ENCODE measurements around the gene FRMD4A.
"Not testable (repeated sequence)": the region's sequence is repeated elsewhere in the genome, so short reads cannot be mapped to it uniquely, and the experiment has no call there.

FRMD4A gene

DNA sequence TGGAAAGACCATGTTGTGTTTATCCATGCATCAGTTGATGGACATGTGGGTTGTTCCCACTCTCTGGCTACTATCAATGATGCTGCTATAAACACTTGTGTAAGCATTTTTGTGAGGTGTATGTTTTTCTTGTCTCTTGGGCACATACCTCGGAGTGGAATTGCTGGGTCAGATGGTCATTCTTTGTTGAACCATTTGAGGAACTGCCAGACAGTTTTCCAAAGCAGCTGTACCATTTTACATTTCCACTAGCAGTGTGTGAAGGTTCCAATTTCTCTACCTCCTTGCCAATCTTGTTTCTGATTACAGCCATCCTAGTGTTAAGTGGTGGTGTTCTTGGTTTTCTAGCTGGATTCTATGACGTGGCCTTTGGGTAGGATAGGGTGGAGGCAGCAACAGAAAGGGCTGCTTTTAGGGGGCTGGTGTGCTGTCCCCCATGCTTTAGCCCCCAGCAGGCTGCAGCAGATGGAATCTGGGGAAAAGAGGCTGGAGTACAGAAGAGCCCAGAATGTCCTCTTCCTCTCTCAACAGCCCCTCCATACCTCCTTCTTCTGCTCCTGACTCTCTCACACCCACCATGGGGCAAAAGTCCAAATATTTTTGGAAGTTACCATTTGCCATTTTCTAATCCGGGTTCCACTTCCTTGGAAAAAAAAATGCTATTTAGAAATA, 352.7 kb downstream of the FRMD4A start:
- peak; percentile 21 for DNase-seq (ENCODE audit: low read depth)

DNA sequence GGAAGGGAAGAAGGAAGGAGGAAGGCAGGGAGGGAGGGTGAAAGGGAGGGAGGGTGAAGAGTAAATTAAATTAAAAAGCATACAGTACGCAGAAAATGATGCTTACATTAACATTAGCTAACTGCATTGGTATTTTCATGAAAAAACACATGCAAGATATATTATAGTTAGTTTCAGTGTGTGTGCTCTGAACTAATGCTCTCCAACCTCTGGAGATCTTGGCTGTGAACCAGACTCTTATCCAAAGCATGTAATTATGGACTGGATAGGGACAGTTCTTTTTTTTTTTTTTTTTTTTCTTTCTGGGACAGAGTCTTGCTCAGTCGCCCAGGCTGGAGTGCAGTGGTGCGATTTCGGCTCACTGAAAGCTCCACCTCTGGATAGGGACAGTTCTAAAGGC, 357.0 kb downstream of the FRMD4A start:
- DNase-seq (ENCODE audit: low read depth) = peak; percentile 72

DNA sequence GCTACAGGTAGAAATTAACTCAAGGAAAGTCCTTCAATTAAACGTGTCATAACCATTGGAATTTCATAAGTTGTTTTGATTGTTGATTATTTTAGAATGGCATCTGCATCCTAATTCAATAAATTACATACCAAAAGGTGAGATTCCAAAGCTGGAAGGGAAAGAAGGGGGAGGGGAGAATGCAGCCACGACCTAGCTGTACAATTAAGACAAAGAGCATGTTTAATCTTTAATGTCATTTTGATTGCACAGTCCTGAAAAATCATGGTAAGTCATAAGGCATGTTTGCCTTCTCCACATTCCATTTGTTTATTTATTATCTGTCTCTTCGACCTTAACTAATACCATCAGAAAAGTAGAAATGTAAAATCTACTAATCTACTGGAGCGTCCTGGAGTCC, 358.1 kb downstream of the FRMD4A start:
- DNase-seq (ENCODE audit: low read depth) = no peak

DNA sequence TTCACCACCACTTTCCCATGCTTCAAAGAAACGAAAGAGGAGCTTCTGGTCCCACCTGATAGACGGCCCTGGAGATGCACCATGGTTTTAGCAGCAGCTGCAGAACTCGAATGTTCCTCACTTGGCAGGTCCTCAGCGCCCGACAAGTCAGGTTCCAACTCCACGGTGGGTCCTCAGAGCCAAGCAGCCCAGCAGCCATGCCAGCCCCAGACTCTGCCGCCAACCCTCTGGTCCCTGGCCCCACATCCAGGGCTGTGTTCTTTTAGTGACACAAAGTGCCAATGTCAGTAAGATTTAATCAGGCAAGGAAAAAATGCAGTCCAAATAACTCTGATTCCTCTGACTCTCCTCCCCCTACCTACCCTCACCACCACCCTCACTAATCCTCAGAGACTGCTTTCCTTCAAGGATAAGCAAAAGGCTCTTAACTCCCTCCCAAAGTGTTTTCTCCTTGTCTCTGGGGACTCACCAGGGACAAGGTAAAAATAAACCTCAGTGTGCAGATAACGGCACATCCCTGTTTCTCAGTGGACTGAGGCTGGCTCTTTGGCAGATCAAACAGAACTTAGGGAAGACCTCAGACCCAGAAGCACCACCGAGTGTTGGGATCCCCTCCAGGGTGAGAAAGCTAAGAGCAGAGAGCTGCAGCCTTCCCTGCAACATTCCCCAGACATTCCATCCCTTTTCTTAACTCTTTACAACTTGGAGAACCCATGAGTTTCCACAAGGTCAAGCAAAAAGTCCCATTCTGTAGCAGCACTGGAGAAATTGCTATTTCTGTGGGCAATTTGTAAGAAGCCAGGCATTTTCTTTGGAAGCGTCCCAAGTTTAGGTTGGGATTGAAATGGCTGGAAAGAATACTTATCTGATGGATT, 358.9 kb downstream of the FRMD4A start:
- peak; percentile 72 for DNase-seq (ENCODE audit: low read depth)

DNA sequence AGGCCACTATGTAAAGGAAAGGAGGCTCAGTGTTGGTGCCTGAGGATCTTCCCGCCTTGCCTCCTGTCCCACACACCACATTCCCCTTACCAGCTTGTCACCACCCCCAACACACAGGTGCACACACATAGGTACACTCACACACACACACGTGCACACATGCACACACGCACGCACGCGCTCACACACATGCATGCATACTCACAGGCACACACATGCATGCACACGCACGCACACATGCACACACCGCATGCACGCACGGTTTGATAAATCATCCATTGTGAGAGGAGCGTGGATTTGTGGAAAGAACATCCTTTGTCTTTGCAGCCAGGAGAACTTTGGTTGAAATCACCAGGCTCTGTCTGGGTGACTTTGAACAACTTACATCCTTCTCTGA, 359.8 kb downstream of the FRMD4A start:
- no peak for DNase-seq (ENCODE audit: low read depth)

DNA sequence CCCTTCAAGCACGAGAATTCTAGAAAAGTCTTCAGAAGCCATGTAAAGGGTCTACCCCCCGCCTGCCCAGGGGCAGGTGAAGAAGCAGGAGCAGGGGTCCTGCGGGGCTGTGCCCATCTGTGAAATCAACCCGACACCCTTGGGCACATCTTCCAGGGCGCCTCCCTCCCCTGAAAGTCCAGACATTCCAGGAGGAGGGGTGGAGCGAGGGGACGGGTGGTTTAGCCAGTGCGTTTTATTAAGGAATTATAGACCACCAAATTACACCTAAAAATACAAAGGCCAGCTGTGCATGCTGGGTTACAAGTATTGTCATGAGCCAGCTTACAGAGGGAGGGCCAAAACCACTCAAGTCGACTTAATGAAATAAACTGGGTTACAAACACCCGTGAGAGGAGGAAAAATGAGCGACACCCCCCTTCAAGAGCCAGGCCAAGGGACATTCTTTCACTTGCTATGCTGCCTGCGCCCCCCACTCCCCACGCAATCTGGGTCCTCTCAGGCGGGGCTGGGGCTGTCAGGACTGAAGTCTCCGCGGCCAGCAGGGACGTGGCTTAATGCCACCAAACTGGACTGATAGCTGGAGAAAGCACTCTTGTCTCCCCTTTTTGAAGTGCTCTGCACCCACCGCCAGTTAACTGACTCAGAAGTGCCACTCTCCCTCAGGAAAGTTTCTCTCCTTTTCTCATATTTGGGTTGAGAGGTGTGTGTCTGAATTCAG, 360.3 kb downstream of the FRMD4A start:
- DNase-seq (ENCODE audit: low read depth) = no peak

DNA sequence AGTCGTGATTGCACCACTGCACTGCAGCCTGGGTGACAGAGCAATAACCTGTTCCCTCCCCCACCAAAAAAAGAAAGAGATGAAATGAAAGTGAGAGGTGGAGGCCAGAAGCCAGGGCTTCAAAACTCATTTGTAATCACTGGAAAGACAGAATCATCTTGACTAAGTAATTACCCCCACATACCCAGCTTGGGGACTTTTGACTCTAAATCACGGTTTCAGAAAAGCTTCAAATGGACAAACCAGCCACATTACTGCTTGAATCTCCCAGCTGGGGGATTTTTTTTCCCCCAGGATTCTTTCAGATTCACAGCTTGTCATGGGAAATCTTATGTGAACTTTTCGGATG, 361.0 kb downstream of the FRMD4A start:
- no peak for DNase-seq (ENCODE audit: low read depth)

DNA sequence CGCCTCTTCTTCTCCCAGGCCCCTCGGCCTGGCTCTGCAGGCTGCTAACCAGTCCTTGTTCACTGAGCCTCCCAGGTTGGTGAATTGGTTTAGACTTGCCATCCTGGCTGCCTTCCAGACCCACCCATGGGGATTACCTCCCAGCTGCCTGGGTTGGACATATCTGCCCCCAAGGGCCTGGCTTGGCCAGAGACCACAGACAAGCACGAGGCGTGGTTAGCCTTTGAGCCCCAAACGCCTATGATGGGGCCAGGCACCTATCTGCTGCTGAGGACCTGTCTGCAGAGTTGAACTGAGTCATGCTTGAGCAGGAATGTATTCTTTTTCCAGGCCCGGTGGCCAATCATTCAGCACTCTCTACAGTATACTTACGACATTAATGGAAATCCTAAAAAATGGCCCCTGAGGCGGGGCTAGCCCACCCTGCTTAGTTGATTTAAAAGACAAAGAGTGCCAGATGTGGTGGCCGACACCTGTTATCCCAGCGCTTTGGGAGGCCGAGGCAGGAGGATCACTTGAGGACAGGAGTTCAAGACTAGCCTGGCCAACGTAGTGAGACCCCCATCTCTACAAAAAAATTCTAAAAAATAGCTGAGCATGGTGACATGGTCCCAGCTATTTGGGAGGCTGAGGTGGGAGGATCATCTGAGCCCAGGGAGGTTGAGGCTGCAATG, 361.5 kb downstream of the FRMD4A start:
- peak; percentile 39 for DNase-seq (ENCODE audit: low read depth)

DNA sequence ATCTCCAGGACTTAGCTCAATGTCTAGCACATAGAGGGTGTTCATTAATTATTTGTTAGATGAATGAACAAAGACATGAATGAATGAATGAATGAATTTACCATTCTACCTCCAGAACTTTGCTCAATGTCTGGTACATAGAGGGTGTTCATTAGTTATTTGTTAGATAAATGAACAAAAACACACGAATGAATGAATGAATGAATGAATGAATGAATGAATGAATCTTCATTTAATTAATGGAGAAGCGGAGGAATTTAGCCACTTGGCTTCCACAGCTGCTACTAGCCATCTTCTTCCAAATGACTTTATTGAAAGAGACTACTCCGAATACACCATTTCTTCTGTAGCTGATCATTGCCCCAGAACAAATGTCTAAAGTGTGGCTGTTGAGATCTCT, 368.9 kb downstream of the FRMD4A start:
- DNase-seq (ENCODE audit: low read depth) = no peak

DNA sequence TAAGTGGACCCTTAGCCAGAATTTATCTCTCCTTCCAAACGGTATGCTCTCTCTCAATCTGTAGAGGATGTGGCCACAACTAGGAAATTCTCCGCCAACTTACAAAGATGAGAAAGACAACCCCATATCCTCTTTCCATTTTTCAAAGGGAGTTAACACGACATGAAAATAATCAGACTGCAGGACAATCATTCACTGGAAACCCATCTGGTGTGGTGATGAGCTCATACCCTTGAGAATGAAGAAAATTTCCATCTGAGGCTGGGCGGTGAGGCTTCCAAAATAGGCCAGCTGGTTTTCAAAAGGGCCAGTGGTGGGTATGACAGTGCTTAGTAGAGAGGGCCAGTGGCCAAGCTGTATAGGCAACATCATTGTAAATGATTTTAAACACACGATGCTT, 369.6 kb downstream of the FRMD4A start:
- DNase-seq (ENCODE audit: low read depth) = peak; percentile 95

DNA sequence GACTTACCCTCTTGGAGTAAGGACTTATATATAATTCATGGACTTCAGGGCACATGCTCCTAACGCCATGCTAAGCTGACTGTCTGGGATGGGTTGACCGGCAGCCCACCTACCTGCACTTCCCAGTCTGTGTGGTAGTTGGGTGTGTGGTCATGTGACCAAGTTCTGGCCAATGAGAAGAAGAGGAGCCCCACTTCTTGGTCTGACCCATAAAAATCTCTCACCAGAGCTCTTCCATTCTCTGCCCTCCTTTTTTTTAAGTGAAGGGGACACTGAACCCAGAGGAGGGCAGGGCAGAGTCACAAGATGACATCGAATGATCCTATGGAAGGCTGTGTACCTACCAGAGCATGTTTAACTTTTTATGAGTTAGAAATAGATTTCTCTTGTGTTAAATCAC, 370.1 kb downstream of the FRMD4A start:
- no peak for DNase-seq (ENCODE audit: low read depth)

DNA sequence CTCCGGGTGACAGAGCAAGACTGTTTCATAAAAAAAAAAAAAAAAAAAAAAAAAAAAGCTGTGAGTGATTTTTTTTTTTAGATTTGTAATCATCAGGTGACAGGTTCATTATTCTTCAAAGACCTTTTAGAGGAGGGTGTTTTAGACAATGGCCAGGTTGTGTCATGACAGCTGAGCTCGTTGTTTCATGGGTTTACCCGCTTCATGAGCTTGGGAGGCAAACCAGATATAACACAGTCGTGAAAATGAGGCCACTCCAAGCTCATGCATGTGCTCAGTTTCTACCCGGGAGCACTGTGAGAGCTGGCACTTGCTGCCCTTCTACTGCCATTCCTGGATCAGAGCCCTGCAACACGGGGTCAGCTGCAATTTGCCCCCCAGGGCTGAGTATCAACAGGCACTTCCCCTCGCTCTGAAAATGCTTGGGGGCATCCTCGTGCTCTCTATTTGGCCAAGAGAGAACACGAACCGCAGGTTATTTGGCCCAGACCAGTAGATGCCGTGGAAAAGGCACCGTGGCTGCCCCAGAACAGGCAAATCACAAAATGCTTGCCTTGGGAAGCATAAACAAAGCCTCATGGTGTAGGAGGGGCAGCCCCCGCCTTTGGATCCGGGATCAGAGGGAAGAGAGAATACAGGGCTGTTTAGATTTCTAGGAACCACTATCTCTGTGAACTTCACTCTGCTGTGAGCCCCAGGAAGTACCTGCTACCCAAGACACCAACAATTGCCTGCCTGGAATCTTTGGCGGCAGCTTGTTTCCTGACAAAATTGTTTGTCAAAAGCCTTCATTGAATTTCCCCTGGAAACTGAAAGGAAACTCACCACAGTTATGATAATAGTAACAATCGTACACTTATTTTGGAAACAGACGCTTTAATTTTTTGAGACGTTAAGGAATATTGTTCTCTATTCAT, 371.0 kb downstream of the FRMD4A start:
- no peak for DNase-seq (ENCODE audit: low read depth)

DNA sequence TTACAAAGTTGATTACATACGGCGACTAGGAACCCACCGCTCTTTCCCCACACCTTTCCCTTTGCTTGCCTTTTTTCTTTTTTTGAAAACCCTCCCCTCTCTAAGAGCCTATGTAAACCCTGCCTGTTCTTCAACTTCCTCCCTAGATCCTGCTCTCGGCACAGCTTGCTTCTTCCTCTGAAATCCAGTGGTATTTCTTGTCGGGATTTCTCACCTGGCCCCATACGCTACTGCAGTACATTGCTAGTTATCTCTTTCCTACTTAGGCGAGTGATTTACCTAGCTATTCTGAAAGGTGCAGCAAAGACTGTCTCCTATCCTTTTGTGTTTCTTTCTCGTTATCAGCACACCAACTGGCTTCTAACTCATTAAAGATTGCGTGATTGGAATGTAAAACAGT, 372.9 kb downstream of the FRMD4A start:
- no peak for DNase-seq (ENCODE audit: low read depth)

DNA sequence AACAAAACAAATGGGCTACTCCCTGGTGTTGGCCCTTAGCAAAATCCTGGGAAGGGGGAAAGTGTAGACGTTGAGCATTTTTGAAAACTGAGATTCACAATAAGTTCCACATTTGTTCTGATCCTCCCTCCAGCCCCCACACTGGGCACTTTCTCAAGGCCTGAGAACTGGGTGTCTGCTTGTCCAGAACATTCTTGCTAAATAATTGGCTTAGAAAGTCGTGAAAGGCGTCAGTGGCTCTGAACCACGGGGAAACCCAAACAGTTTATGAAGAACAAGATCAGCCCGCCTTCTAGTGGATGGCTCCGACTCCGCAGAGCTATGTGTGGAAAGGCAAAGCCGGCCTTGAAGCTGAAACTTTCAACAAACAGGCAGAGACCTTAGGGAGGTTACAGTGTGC, 373.9 kb downstream of the FRMD4A start:
- DNase-seq (ENCODE audit: low read depth) = peak; percentile 80

DNA sequence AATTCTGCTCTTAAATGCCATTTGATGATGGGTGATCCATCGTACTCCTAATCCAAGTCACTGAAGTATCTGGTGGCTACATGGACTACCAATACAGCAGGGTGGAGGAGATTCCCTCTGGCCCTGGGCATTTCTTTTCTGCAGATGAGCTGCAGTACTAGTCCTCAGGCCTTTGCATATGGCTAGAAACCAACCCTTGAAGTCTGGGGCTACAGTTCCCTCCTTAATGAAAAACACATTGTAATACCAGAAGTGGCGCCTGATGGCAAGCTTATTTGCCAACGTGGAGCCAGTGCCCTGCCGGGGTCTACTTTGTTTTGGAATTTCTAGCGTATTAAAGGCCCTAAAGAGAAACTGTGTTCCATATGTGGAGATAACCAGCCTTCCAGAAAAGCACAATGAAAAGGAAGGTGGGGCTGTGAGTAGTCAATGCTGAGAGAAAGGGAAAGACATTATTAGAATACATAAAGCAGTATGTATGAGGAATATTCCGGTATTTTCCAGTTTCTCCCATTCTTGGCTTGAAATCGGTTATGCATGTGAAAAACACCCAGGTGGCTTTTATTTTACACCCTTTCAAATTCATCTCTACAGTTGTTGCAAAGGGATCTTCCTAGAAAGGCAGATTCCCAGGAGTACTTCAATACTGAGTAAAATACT, 375.2 kb downstream of the FRMD4A start:
- DNase-seq (ENCODE audit: low read depth) = no peak

DNA sequence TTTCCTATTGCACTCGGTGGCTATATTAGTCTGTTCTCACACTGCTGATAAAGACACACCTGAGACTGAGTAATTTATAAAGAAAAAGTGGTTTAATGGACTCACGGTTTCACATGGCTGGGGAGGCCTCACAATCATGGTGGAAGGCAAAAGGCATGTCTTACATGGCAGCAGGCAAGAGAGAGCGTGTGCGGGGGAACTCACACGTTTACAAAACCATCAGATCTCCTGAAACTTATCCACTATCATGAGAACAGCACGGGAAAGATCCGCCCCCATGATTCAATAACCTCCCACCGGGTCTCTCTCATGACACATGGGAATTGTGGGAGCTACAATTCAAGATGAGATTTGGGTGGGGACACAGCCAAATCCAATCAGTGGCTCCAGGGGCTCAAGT, 376.5 kb downstream of the FRMD4A start:
- DNase-seq (ENCODE audit: low read depth) = not testable (repeated sequence)

DNA sequence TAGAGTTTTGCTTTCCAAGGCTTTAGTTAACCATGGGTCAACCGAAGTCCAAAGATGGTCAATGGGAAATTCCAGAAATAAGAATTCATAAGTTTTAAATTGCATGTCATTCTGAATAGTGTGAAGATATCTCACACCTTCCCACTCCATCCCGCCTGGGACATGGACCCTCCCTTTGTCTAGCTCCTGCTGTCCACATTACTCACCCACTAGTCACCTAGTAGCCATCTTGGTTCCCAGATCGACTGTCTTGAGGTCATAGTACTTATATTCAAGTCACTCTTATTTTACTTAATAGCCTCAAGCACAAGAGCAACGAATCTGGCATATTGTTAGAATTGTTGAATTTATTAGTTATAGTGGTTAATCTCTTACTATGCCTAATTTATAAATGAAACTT, 377.4 kb downstream of the FRMD4A start:
- no peak for DNase-seq (ENCODE audit: low read depth)

DNA sequence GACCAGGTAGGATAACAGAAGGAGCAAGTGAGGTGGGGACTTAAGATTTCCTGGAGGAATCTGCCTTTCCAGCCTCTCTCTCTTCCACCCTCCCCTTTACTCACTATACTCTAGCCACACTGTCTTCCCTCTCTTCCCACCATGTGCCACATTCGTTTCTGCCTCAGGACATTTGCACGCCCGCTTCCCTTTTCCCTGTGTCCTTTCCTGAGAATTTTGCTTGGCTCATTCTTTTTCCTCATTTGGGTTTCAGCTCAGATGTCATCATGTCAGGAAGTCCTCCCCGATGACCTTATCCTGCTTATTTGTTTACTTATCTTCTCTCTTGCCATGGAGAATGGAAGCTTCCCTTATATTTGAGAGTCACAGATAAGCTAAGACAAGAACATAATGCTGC, 380.2 kb downstream of the FRMD4A start:
- no peak for DNase-seq (ENCODE audit: low read depth)

DNA sequence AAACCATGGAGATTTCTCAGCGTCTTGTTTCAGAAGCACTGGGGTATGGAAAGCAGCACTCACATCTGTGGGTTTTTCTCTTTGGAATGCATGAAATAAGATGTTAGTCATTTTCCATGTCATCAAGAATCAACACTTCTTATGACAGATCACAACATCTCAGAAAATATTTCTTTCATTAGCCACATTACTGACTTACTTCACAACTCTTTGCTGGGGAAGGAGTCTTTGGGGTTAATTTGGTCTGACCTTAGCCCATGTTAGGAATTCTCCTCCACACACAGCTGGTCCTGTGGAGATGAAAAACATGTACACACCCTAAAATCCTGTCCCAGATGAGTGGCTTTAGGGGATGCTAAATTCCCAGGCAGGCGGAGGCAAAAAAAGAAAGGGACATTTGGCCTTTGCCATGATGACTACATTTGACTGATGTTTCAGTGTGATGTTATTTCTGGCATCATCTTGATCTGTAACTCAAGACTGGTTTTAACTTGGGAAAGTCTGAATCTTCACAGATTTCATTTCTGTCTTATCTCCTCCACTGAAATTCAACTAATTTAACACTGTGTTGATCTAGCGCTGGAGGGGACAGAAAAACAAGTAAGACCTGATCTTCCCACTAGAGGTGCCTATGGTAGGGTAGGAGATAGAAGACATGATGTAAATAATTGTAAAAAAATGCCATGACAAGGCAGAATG, 380.7 kb downstream of the FRMD4A start:
- peak; percentile 77 for DNase-seq (ENCODE audit: low read depth)

DNA sequence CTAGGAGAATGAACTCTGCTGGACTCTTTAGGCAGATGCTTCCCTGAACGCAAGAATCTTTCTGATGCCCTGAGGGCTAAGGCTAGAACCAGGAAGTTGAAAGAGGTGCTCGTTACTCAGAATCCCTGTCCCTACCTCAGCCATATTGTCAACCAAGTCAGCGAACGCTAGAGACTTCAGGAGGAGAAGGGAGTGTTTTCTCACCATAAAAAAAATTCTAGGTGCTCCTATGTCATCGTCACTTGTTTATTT, 384.6 kb downstream of the FRMD4A start:
- no peak for DNase-seq (ENCODE audit: low read depth)
